NT2/D1 (cell line): ENCODE data around the gene BLOC1S3.

ENCODE experiments used
- DNase-seq: peaks from one replicate; pipeline ENCODE4 v3.0.0-alpha.2; 2011; ENCODE audit warnings: low read depth, low spot score
- H3K27me3 ChIP-seq: 2 replicates; pipeline ENCODE4 v1.6.0; 2011; ENCODE audit warnings: mild to moderate bottlenecking; ENCODE audit not compliant: insufficient read length, insufficient read depth
- H3K36me3 ChIP-seq: 2 replicates; pipeline ENCODE4 v1.6.1; 2011; ENCODE audit warnings: mild to moderate bottlenecking, low read length, mixed read lengths; ENCODE audit not compliant: insufficient read depth, insufficient read length
- H3K4me1 ChIP-seq: 2 replicates; pipeline ENCODE4 v1.5.1; 2011; ENCODE audit not compliant: insufficient read depth, insufficient read length
- H3K4me3 ChIP-seq: 2 replicates; pipeline ENCODE4 v1.5.1; 2011; ENCODE audit warnings: low read depth; ENCODE audit not compliant: insufficient read length
- H3K9ac ChIP-seq: 2 replicates; pipeline ENCODE4 v1.6.0; 2011; ENCODE audit warnings: low read depth; ENCODE audit not compliant: insufficient read length
- H3K9me3 ChIP-seq: 2 replicates; pipeline ENCODE4 v1.5.1; 2011; ENCODE audit warnings: mild to moderate bottlenecking, low read length; ENCODE audit not compliant: insufficient read depth
- SUZ12 ChIP-seq: IDR thresholded peaks from 2 replicates; pipeline ENCODE4 v1.6.1; 2011; ENCODE audit not compliant: insufficient read length, insufficient read depth; ENCODE audit errors: extremely low read depth
- YY1 ChIP-seq: IDR thresholded peaks from 2 replicates; pipeline ENCODE4 v1.6.1; 2011; ENCODE audit not compliant: insufficient read length, insufficient read depth
- ZNF274 ChIP-seq: IDR thresholded peaks from 2 replicates; pipeline ENCODE4 v1.6.1; 2011; ENCODE audit warnings: mild to moderate bottlenecking, low read depth, low read length

Gene BLOC1S3

DNA sequence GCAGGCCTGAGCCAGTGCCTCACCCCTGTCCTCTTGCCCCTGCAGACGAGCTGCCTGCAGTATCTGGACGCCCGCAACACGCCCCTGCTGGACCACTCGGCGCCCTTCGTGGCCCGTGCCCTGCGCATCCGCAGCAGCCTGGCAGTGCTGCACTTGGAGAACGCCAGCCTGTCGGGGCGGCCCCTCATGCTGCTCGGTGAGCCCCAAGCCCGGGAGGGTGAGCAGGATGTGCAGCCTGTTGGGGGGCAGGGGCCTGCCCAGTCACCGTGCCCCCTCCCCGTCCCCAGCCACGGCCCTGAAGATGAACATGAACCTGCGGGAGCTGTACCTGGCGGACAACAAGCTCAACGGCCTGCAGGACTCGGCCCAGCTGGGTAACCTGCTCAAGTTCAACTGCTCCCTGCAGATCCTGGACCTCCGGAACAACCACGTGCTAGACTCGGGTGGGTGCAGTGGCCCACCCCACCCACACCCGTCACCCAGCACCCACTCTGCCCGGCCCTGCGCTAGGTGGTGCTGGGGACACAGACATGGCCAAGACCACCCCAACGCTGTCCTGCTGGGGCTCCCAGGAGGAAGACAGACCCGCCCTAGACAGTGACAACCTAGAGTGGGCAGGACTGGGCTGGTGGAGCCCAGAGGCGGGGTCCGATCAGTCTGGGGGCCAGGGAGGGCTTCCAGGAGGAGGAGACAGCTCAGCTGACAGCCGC, 36.4 kb upstream of the BLOC1S3 start:
- no peaks in the 10 kb centered on the region for H3K9me3 ChIP-seq
- H3K36me3 ChIP-seq, result peaks cover 53% of the 10 kb centered on the region
- H3K4me1 ChIP-seq, result peaks cover 15% of the 10 kb centered on the region
- TF ChIP-seq ZNF274, result no peak
- no peak for TF ChIP-seq YY1
- no peak for TF ChIP-seq SUZ12
- no peak overlapping the region for H3K4me3 ChIP-seq
- no peaks in the 10 kb centered on the region for H3K27me3 ChIP-seq
- DNase-seq, result no peak
- H3K9ac ChIP-seq, result no peak overlapping the region

DNA sequence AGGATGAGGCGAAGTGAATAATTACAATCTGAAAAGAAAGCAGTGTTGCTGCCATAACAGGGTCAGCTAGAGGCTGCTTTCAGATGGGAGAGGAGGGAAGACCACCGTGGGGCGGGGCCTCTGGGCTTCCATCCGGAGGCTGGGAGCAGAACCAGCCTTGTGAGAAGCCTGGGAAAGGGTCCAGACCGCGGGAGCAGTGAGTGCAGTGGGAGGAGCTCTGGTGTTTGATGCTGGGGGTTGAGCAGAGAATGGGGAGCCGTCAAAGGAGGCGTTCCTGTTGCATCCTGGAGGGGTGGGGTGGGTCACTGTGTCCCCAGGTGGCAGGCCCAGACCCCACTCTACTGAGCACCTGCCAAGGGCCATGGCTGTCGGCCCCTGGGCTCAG, 35.9 kb upstream of the BLOC1S3 start:
- H3K4me1 ChIP-seq, result peaks cover 17% of the 10 kb centered on the region
- no peak for DNase-seq
- H3K9ac ChIP-seq, result no peak overlapping the region
- TF ChIP-seq ZNF274, result no peak
- no peak for TF ChIP-seq YY1
- TF ChIP-seq SUZ12, result no peak
- no peak overlapping the region for H3K4me3 ChIP-seq
- no peaks in the 10 kb centered on the region for H3K27me3 ChIP-seq
- H3K9me3 ChIP-seq, result no peaks in the 10 kb centered on the region
- H3K36me3 ChIP-seq, result peaks cover 53% of the 10 kb centered on the region

DNA sequence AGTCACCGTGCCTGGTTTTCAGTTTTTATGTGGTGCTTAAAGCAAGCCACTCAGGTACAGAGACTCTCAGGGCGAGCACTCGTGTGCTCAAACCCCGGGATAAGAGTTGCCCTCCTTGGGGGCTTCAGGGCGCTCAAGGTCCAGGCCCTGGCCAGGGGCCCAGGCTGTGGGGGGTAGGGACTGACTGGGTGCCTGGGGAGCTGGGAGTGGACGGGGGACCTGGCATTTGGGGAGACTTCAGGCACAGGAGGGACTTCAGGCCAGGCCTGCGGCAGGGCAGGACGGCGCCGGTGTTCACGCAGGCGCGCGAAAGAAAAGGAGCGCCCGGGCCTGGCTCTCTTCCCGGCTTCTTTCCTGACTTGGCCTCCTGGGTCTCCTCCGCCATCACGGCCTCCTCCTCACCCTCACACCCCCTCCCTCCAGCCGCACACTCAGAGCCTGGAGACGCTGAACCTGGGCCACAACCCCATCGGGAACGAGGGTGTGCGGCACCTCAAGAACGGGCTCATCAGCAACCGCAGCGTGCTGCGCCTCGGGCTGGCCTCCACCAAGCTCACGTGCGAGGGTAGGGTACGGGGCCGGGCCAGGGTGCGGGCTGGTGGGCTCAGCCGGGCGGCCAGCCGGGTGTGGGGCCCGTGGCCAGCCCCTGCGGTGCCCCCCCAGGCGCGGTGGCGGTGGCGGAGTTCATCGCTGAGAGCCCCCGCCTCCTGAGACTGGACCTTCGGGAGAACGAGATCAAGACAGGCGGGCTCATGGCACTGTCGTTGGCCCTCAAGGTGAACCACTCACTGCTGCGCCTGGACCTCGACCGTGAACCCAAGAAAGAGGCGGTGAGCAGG, 33.9 kb upstream of the BLOC1S3 start:
- peaks cover 16% of the 10 kb centered on the region for H3K4me1 ChIP-seq
- no peak for DNase-seq
- no peak overlapping the region for H3K9ac ChIP-seq
- no peak overlapping the region for H3K4me3 ChIP-seq
- H3K27me3 ChIP-seq, result no peaks in the 10 kb centered on the region
- TF ChIP-seq ZNF274 (no peak), YY1 (no peak), SUZ12 (no peak)
- H3K9me3 ChIP-seq, result no peaks in the 10 kb centered on the region
- peaks cover 57% of the 10 kb centered on the region for H3K36me3 ChIP-seq

DNA sequence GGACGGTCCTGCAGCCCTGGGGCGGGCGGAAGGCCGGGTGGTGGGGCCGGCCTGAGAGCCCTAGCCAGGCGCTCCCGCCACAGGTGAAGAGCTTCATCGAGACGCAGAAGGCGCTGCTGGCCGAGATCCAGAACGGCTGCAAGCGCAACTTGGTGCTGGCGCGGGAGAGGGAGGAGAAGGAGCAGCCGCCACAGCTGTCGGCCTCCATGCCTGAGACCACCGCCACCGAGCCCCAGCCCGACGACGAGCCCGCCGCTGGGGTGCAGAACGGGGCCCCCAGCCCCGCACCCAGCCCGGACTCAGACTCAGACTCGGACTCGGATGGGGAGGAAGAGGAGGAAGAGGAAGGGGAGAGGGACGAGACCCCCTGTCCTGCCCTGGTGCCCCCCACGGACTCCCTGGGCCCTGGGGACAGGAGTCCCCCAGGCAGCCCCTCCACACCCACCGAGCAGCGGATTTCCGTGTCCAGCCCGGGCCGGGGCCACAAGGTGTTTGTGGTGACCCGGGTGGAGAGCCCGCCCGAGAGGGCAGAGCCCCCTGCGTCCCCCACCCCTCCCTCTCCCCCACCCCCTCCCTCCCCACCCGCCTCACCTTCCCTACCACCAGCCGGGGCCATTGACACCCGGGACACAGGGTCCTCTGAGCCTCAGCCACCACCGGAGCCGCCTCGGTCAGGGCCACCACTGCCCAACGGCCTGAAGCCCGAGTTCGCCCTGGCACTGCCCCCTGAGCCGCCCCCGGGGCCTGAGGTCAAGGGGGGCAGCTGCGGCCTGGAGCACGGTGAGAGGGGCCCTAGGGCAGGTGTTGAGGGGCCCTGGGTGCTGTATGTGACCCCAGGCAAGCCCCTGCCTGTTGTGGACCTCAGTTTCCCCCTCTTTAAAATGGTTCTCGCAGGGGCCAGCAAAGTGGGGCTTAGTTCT, 33.1 kb upstream of the BLOC1S3 start:
- Histone ChIP-seq H3K36me3 (peaks cover 58% of the 10 kb centered on the region), H3K9ac (no peak overlapping the region), H3K27me3 (no peaks in the 10 kb centered on the region), H3K4me3 (no peak overlapping the region), H3K9me3 (no peaks in the 10 kb centered on the region), H3K4me1 (peaks cover 18% of the 10 kb centered on the region)
- DNase-seq, result no peak
- TF ChIP-seq ZNF274, result no peak
- no peak for TF ChIP-seq YY1
- TF ChIP-seq SUZ12, result no peak

DNA sequence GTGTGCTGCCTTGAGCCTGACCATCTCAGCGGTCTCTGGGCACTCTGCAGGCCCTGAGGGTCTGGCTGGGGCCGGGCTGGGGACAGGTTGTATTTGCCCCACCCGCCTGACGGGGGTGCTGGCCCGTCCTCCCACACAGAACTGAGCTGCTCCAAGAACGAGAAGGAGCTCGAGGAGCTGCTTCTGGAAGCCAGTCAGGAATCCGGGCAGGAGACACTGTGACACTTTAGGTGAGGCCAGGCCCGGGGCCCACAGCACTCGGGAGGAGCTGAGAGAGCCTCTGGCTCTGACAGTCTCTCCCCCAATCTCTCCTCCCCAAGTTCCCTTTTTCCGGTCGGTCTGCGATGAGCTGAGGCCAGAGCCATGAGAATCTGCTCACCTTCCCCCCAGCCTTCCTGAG, 32.3 kb upstream of the BLOC1S3 start:
- H3K27me3 ChIP-seq, result no peaks in the 10 kb centered on the region
- H3K9ac ChIP-seq, result no peak overlapping the region
- no peak for DNase-seq
- peaks cover 24% of the 10 kb centered on the region for H3K4me1 ChIP-seq
- peaks cover 58% of the 10 kb centered on the region for H3K36me3 ChIP-seq
- no peak overlapping the region for H3K4me3 ChIP-seq
- no peak for TF ChIP-seq YY1
- TF ChIP-seq SUZ12, result no peak
- no peak for TF ChIP-seq ZNF274
- H3K9me3 ChIP-seq, result no peaks in the 10 kb centered on the region

DNA sequence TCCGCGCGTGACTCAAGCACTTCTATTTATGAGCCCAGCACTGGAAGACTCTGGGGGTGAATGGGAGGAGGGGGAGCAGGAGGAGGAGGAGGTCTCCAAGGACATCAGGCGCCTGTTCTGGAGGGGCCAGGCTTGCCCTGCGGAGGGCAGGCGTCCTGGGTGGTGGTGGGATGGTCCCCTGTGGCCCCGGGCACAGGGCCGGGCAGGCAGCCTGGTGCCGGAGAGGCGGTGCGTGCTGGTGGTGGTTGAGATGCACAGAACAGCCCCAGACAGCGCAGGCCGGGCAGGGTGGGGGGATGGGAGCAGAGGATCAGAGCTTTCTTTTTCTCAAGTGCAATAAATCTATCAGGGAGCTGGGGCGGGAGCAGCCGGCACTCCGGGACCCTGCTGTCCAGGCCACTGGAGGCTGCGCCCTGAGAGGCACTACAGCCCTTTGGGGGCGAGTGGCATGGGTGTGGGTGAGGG, 31.8 kb upstream of the BLOC1S3 start:
- DNase-seq, result no peak
- H3K36me3 ChIP-seq, result peaks cover 55% of the 10 kb centered on the region

More for the DNA sequence above, 31.8 kb upstream of the BLOC1S3 start:
- H3K27me3 ChIP-seq, result no peaks in the 10 kb centered on the region
- peaks cover 27% of the 10 kb centered on the region for H3K4me1 ChIP-seq
- no peak overlapping the region for H3K4me3 ChIP-seq
- no peak for TF ChIP-seq SUZ12
- no peak for TF ChIP-seq ZNF274
- TF ChIP-seq YY1, result no peak
- no peak overlapping the region for H3K9ac ChIP-seq
- no peaks in the 10 kb centered on the region for H3K9me3 ChIP-seq
